ENCODE measurements around the gene PNMA1.
"Not testable (repeated sequence)": the region's sequence is repeated elsewhere in the genome, so short reads cannot be mapped to it uniquely, and the experiment has no call there.

GRCh38 chr14:73708076-73708475 is 6.1 kb downstream of the PNMA1 start:
- not testable (repeated sequence) for TF ChIP-seq CTCF, POLR2A, EP300 (IDR thresholded peaks at IDR 0.05)

All from gastroesophageal sphincter (tissue), 3 donors.